ENCODE data around the gene SETD2.

DNA sequence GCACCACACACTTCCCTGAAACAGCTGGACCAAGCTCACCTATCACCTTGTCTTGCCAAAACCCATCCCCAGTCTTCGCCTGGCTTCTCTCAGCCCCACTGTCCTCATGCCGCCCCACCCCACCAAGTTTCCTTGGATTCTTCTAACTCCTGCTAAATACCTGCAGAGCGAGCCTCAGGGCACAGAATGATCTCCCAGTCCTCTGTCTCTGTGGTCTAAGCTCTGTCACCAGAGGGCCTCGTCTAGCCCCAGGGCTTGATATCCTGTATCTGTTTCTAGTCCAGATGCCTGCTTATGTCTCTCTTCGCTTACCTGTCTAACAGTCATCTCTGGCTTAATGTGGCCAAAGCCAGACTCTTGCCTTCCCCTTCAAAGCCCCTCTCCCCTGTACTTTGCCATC is 197.1 kb downstream of the SETD2 start:
- TF ChIP-seq TCF12 (IDR thresholded peaks at IDR 0.05) (no peak), RCOR1 (IDR thresholded peaks at IDR 0.05; ENCODE audit: low read length) (no peak), MEF2A (IDR thresholded peaks at IDR 0.05; ENCODE audit: borderline replicate concordance, low read depth) (no peak), MXI1 (IDR thresholded peaks at IDR 0.05; ENCODE audit: low read depth, low read length) (no peak)
